Fibroblast of skin of left quadriceps (primary cell): ENCODE results near the gene LRRTM4.

Experiments used
- DNase-seq, 2 experiments: peaks; one replicate each; pipeline ENCODE4 v3.0.0-alpha.2; 2013; ENCODE audit warnings: low read depth in 2 of 2

The LRRTM4 gene

DNA sequence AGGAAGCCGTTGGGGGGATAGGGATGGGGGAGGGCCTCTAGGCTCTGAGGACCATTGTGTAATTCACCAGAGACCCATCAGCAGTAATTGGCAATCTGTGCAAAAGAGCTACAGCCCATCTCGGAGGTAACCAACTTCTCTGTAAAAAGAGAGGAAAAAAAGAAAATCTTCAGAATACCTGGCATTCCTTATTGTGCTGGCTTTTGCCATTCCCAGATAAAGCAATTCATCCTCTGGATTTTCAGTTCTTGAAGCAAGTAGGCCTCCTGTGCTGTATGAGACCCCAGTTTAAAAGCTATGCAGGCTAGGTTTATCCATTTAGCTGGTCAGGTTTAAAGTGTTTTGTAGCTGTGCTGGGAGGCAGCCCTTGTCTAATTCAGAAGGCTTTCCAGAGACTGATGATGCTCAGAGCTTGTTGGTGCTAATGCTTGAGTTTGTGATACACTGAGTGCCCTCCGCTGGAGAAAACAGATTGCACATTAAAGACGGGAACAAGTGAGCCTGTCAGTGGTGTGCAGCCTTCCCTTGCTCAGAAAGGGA is at the start of gene LRRTM4:
Gene LRRTM4 (minus strand): TSS at position 446 of the 540 bp plus-strand sequence.
- no peak for DNase-seq

GRCh38 chr2:77571545-77571944 is 49.4 kb upstream of the LRRTM4 start:
- no peak for DNase-seq

DNA sequence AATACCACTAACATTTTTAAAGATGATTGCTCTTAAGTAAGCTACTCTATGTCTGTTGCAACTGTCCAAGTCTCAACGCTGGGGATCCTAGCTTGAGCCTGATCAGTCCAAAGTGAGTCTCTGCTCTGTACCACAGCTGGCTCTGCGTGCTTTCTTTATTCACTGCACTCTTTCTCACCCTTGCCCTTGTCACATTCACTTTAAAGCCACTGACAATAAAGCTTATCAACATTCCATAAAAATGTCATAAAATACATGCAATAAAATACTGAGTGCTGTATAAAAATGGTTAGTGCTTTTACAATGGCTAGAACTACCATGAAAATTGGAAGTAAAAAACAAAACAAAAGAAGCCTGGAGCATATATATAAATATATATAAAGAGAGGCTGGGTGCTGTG is 45.5 kb upstream of the LRRTM4 start:
- DNase-seq: no peak

- no peak for DNase-seq
Observed at GRCh38 chr2:77566582-77566981, 44.4 kb upstream of the LRRTM4 start.

DNA sequence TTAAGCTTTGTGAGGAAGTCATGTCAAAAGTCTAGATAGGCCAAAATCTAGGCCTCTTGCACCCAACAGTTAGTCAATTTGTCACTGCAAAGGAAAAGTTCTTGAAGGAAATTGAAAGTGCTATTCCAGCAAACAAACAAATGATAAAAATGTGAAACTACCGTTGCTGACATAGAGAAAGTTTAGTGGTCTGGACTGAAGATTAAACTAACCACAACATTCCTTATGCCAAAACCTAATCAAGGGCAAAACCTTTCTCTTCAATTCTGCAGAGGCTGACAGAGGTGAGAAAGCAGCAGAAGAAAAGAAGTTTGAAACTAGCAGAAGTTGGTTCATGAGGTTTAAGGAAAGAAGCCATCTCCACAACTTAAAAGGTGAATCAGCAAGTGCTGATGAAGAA is 44.0 kb upstream of the LRRTM4 start:
- DNase-seq: no peak

DNA sequence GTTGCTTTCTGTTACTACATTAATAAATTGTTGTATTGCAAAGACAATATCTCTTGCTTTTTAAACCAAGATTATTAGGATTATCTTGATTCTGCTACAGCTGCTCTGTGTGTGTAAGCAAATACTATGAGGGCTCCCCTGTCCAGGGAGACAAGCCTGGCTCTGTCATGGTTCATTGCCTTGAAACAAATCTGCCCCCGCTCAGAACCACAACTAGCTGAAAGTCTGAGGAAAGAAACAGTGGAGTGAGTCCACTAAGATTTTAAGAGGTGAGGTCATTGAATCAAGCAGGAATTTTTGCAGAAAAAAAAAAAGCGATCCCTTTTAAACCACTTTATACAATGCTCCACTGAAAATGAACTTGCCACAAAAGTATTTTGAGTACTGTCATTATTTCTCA is 30.8 kb upstream of the LRRTM4 start:
- DNase-seq: no peak

GRCh38 chr2:77538031-77538430 is 15.9 kb upstream of the LRRTM4 start:
- DNase-seq: no peak

GRCh38 chr2:77522888-77523287 is 712 bp upstream of the LRRTM4 start:
- DNase-seq: no peak

- DNase-seq: no peak
Observed at GRCh38 chr2:77521548-77521891, 656 bp downstream of the LRRTM4 start.

DNA sequence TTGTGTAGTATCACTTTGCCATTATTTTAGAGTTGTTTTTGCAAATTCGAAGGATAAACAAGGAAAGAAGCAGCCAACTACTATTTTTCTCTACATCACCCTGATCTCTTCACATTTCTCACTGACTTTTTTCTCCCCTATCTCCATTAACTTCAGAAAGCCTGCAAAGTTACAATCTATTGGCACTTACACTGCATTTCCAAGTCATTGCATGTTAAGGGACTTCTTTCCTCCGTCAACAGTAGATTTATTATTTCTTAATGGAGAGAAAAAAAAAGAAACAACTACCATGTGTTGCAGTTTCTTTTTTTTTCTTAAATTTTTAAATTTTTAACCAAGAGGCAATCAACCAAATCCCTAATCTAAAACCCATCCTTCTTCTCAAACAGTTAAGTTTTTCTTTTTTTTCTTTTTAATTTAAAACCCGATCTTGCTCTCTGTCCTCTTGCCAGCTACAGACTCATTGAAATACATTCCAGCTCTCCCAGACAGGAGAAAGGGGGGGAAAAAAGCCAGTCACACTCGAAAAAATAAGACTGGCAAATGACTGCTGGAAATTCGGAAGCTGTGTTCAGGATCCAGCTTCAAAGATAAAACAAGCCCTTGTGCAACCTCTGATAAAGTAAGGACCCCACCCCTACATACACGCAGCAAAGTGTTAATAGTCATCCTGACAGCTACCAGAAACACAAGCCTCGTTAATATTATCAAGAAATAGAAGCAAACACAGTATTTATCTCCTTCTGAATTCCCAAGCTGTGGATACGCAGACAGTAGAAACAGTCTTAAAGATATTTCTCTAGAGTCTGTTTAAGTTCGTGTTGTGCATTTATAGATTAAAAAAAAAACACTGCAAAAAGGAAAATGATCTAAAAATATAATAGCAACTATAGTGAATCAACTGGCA is 1.3 kb downstream of the LRRTM4 start:
- no peak for DNase-seq

- DNase-seq: no peak
Observed at GRCh38 chr2:77519888-77520506, 2.2 kb downstream of the LRRTM4 start.

GRCh38 chr2:77519164-77519887 is 2.9 kb downstream of the LRRTM4 start:
- DNase-seq: no peak

DNA sequence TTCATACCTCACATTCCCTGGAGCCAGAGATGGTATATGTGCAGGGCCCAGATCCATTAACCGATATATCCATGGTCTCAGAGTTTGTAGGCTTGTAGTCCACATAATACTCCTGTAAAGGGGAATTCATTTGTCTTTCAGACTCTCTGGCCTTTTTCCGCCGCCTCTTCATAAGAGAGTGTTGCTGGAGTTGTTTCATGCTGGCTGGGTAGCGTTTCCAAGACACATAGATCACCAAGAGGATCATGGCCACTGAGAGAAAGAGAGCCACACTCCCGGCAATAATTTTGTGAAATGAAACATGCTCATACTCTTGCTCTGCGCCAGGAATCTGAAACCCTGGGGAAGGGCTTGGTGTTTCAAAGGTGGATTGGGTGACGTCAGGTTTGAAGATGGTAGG is 3.9 kb downstream of the LRRTM4 start:
- no peak for DNase-seq

- no peak for DNase-seq
Observed at GRCh38 chr2:77513191-77513590, 9.0 kb downstream of the LRRTM4 start.

DNA sequence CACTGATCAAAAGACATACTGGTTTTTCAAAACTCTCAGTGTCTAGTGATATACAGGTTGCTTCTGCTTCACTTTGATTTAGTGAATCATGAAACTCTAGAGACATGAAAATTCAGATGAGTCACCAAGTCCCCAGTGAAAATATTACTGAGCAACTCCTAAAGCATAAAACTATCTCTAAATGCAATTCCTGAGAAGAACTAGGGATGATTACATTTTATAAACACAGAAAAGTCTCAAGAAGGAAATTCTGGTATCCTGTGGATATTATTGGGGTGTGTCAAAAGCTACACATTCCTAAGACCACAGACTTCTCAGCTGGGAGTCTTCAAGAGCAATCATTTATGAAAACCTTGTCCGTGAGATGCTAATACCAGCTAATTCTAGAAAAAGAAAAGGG is 9.7 kb downstream of the LRRTM4 start:
- DNase-seq: no peak

GRCh38 chr2:77508511-77508910 is 13.7 kb downstream of the LRRTM4 start:
- no peak for DNase-seq

DNA sequence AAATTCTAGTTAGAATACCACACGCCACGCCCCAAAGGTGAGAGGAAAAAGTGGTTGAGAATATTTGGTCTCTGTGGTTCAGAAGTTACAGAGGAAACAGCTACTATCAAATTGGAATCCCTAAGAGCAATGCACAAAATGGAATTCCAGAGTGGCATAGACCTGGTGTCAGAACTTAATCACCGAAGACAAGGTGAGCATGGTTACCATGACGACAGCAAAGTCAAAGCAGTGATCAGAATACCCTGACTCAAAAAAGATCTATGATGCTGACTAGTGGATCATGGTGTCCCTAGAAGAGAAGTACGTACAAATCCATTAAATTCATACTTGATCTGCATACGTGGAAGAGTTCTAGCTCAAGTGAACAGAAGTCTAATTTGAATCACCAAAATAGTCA is 14.5 kb downstream of the LRRTM4 start:
- no peak for DNase-seq

GRCh38 chr2:77488141-77488540 is 34.0 kb downstream of the LRRTM4 start:
- DNase-seq: no peak

GRCh38 chr2:77487074-77487803 is 34.9 kb downstream of the LRRTM4 start:
- DNase-seq: no peak

GRCh38 chr2:77484026-77484425 is 38.1 kb downstream of the LRRTM4 start:
- DNase-seq: no peak

- DNase-seq: no peak
Observed at GRCh38 chr2:77479895-77480294, 42.3 kb downstream of the LRRTM4 start.

- DNase-seq: no peak
Observed at GRCh38 chr2:77479395-77479794, 42.8 kb downstream of the LRRTM4 start.
